ENCODE results near the gene EXOC2.

Gene EXOC2

GRCh38 chr6:656460-657252 is 36.3 kb downstream of the EXOC2 start, which contains the start of gene HUS1B:
Gene HUS1B (minus strand): TSS chr6:657100. CDS start chr6:656944, 156 bp downstream.
- no peak within 1 kb of the TSS for H3K4me3 ChIP-seq (ENCODE audit: low read depth, low read length)
- DNase-seq (ENCODE audit: low read depth) = no peak

GRCh38 chr6:654136-654535 is 38.8 kb downstream of the EXOC2 start:
- no peak for TF ChIP-seq CTCF (IDR thresholded peaks at IDR 0.05; ENCODE audit: insufficient read depth, low read depth, low read length, missing control alignments)
- DNase-seq (ENCODE audit: low read depth) = no peak
- H3K4me3 ChIP-seq (ENCODE audit: low read depth, low read length) = no peak overlapping the region

More at GRCh38 chr6:656460-657252, 36.3 kb downstream of the EXOC2 start, which contains the start of gene HUS1B:
- TF ChIP-seq CTCF (IDR thresholded peaks at IDR 0.05; ENCODE audit: insufficient read depth, low read depth, low read length, missing control alignments) = no peak

DNA sequence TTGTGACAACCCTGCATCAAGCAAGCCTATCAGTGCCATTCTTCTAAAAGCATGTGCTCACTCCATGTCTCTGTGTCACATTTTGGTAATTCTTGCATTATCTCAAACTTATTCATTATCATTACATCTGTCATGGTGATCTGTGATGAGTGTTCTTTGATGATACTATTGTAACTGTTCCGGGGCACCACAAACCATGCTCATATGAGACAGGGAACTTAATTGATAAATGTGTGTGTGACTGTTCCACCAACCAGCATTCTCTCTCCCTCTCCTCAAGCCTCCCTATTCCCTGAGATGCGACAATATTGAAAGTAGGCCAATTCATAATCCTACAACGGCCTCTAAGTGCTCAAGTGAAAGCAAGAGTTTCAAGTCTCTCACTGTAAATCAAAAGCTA is 40.1 kb downstream of the EXOC2 start:
- TF ChIP-seq CTCF (IDR thresholded peaks at IDR 0.05; ENCODE audit: insufficient read depth, low read depth, low read length, missing control alignments) = no peak
- no peak overlapping the region for H3K4me3 ChIP-seq (ENCODE audit: low read depth, low read length)
- no peak for DNase-seq (ENCODE audit: low read depth)

- H3K4me3 ChIP-seq (ENCODE audit: low read depth, low read length) = no peak overlapping the region
- DNase-seq (ENCODE audit: low read depth) = no peak
- TF ChIP-seq CTCF (IDR thresholded peaks at IDR 0.05; ENCODE audit: insufficient read depth, low read depth, low read length, missing control alignments) = no peak
Observed at GRCh38 chr6:650098-650497, 42.8 kb downstream of the EXOC2 start.

DNA sequence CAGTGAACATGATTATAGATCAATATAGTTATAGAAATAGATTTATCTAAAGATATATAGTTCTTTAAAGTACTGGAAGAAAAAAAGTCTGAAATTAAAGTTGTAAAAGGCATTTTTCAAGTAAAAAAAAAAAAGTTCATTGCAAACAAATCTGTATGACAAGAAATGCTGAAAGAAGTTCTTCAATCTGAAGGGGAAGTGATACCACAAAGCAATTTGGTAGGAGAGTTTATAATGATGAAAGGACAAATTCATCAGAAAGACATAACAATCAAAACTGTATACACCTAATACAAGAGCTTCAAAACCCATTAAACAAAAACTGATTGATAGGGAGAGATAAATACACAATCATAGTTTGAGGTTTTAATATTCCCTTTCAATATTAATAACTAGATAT is 50.1 kb downstream of the EXOC2 start:
- TF ChIP-seq CTCF (IDR thresholded peaks at IDR 0.05; ENCODE audit: insufficient read depth, low read depth, low read length, missing control alignments) = no peak
- no peak for DNase-seq (ENCODE audit: low read depth)
- H3K4me3 ChIP-seq (ENCODE audit: low read depth, low read length) = no peak overlapping the region

DNA sequence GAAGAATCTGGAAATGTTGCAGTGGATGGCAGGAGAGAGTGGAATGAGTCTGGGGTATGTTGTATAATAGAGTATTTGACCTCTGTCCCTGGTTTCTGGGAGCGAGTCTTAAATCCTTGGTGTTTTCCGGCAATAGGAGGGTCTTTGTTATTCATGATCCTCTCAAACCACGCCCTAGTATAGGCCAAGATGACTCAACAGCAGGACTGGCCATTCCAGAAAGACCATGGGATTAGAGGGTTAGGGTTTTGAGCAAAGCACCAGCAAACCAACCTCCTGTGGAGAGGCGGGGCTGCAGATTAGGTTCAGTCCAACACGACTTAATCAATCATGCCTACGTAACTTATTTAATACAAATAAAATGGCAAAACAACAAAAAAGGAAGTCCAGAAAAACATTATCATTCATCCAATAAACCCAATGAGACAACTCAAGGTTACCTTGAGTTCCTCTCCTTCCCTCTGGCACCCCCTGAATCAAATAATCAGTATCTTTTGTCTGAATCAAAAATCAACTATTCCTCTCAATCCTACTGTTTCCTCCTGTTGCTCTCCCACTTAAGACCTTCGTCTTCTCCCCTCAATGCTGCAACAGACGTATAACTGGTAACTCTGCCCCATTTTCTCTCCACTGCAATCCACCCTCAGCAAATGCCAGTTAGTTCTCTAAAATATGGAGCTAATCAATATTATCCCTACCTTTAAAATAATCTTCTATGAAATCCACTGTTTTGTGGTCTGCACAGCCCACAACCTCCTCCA is 51.5 kb downstream of the EXOC2 start:
- DNase-seq (ENCODE audit: low read depth) = no peak
- no peak overlapping the region for H3K4me3 ChIP-seq (ENCODE audit: low read depth, low read length)
- TF ChIP-seq CTCF (IDR thresholded peaks at IDR 0.05; ENCODE audit: insufficient read depth, low read depth, low read length, missing control alignments) = no peak

Data from GM12865 (cell line).